Panc1 (cell line): ENCODE data around the gene IGSF11. TPM values are rescaled to one million over a fixed set of nuclear protein-coding genes. Genes with fewer than 3 reads are reported as not detected.

Source experiments
- ATAC-seq: fragments of 200-7000 bp; cut with Tn5 transposase; 2 replicates; pipeline ENCODE4 v1.9.1; 2020; ENCODE audit warnings: mild to moderate bottlenecking, moderate library complexity
- BruUV-seq: library from RNA; stranded (reverse); fragments of 400-500 nt; replicated peaks from 2 replicates; lab custom pipeline; 2021; lab: Mats Ljungman, UMichigan
- CTCF ChIA-PET: fragments of 300-600 bp; sonication (Branson Sonifier 250); formaldehyde crosslinking; loops from one replicate; lab custom pipeline; 2022; ENCODE audit warnings: antibody characterized with exemption; lab: Charles Lee
- POLR2A ChIA-PET: fragments of 300-600 bp; sonication (Branson Sonifier 250); formaldehyde crosslinking; loops from one replicate; lab custom pipeline; 2022; ENCODE audit warnings: antibody characterized with exemption; lab: Charles Lee
- DNase-seq: peaks from one replicate; pipeline ENCODE4 v3.0.0-alpha.2; 2010; ENCODE audit warnings: low read depth, low spot score
- H3K27ac ChIP-seq: 2 replicates; pipeline ENCODE4 v1.5.1; 2011; ENCODE audit warnings: mild to moderate bottlenecking, low read length, inconsistent platforms
- H3K27me3 ChIP-seq: fragments of 200-500 bp; sonication (Bioruptor generic); 2 replicates; pipeline ENCODE4 v1.6.0; 2014; ENCODE audit warnings: low read length, inconsistent platforms; ENCODE audit not compliant: control insufficient read depth, insufficient read depth
- H3K36me3 ChIP-seq: fragments of 200-500 bp; sonication (Bioruptor generic); 2 replicates; pipeline ENCODE4 v1.5.1; 2014; ENCODE audit warnings: inconsistent platforms, mild to moderate bottlenecking, low read length, moderate library complexity; ENCODE audit not compliant: control insufficient read depth, insufficient read depth
- H3K4me1 ChIP-seq: 2 replicates; pipeline ENCODE4 v1.5.1; 2011; ENCODE audit warnings: inconsistent platforms, mild to moderate bottlenecking, low read length, moderate library complexity; ENCODE audit not compliant: control insufficient read depth, insufficient read depth
- H3K4me3 ChIP-seq, 2 experiments: 2 replicates each; pipeline ENCODE4 v1.5.1; 2011 to 2012; ENCODE audit warnings: low read depth in 2 of 2, low read length in 2 of 2, mild to moderate bottlenecking in 2 of 2, inconsistent platforms in 1 of 2, moderate library complexity in 1 of 2
- H3K9me3 ChIP-seq: fragments of 200-500 bp; sonication (Bioruptor generic); 2 replicates; pipeline ENCODE4 v1.5.1; 2014; ENCODE audit warnings: low read depth, mild to moderate bottlenecking, inconsistent platforms, low read length, moderate library complexity; ENCODE audit not compliant: control insufficient read depth, insufficient read depth
- CTCF ChIP-seq: fragments of 450-650 bp; IDR thresholded peaks from 2 replicates; pipeline ENCODE4 v1.5.1; 2017; ENCODE audit warnings: mild to moderate bottlenecking
- POLR2AphosphoS5 ChIP-seq: IDR thresholded peaks from 2 replicates; pipeline ENCODE4 v1.6.1; 2012; ENCODE audit warnings: mild to moderate bottlenecking, low read depth, low read length, moderate library complexity
- REST ChIP-seq, 2 experiments: IDR thresholded peaks; 2 replicates each; pipeline ENCODE4 v1.6.1; 2011 to 2012; ENCODE audit warnings: low read depth in 2 of 2, control low read depth in 1 of 2, low read length in 1 of 2, mild to moderate bottlenecking in 1 of 2, moderate library complexity in 1 of 2; ENCODE audit not compliant: insufficient read depth in 1 of 2
- SIN3A ChIP-seq: IDR thresholded peaks from 2 replicates; pipeline ENCODE4 v1.6.1; 2012; ENCODE audit warnings: low read depth, mild to moderate bottlenecking, low read length, moderate library complexity, borderline replicate concordance; ENCODE audit not compliant: insufficient read depth
- TCF7L2 ChIP-seq: IDR thresholded peaks from 2 replicates; pipeline ENCODE4 v1.6.1; 2011; ENCODE audit warnings: mild to moderate bottlenecking, low read depth, low read length, inconsistent platforms
- in situ Hi-C: cut with HindIII; loops from 2 replicates; pipeline ENCODE4 v1.10.0; 2016; ENCODE audit warnings: low sequenced_read_pairs, low pct_unique_long_range_greater_than_20kb
- intact Hi-C: fragments of 100-400 bp; cut with micrococcal nuclease; formaldehyde crosslinking; loops from one replicate; pipeline ENCODE4 v1.10.0; 2022; ENCODE audit not compliant: unreplicated experiment
- total RNA-seq: library from RNA; stranded (reverse); gene quantifications from one replicate; pipeline ENCODE4 v1.2.1, GENCODE V29; 2021; ENCODE audit not compliant: unreplicated experiment

Gene IGSF11
- total RNA-seq, 1 experiment from 2014 or later = 0.33 TPM

- intact Hi-C loops = no loop called here
- no peak for TF ChIP-seq REST (IDR thresholded peaks at IDR 0.05; ENCODE audit: insufficient read depth in 1 of 2, low read depth in 2 of 2, low read length in 1 of 2)
- BruUV-seq = no TSS peak
- POLR2A ChIA-PET = no interaction called here
- in situ Hi-C loops = no loop called here
- Histone ChIP-seq H3K9me3 (no peaks in the 10 kb centered on the region), H3K36me3 (no peaks in the 10 kb centered on the region), H3K27me3 (peaks cover 2% of the 10 kb centered on the region; the same call in 1 of the 2 replicates), H3K4me3 (no peak overlapping the region), H3K27ac (no peak overlapping the region), H3K4me1 (no peaks in the 10 kb centered on the region)
- DNase-seq = no peak
- CTCF ChIA-PET = no interaction called here
- no peak for ATAC-seq
Observed at GRCh38 chr3:118991775-118992174, 42.9 kb downstream of the IGSF11 start.

GRCh38 chr3:118990823-118991560 lies 43.7 kb downstream of the IGSF11 start:
- no peak for TF ChIP-seq SIN3A
- intact Hi-C loops = no loop called here
- peaks cover 2% of the 10 kb centered on the region; the same call in 1 of the 2 replicates for H3K27me3 ChIP-seq
- H3K9me3 ChIP-seq = no peaks in the 10 kb centered on the region
- in situ Hi-C loops = no loop called here
- ATAC-seq (no peak), DNase-seq (no peak)
- H3K27ac ChIP-seq = no peak overlapping the region
- ChIA-PET POLR2A (no interaction called here), CTCF (no interaction called here)
- H3K4me1 ChIP-seq = no peaks in the 10 kb centered on the region
- no TSS peak for BruUV-seq
- H3K4me3 ChIP-seq = no peak overlapping the region
- no peaks in the 10 kb centered on the region for H3K36me3 ChIP-seq

- Histone ChIP-seq H3K36me3 (no peaks in the 10 kb centered on the region), H3K9me3 (no peaks in the 10 kb centered on the region), H3K27me3 (peaks cover 5% of the 10 kb centered on the region; the same call in 1 of the 2 replicates), H3K27ac (no peak overlapping the region), H3K4me3 (no peak overlapping the region), H3K4me1 (no peaks in the 10 kb centered on the region)
- ATAC-seq = no peak
- ChIA-PET CTCF (no interaction called here), POLR2A (no interaction called here)
- DNase-seq = no peak
- in situ Hi-C loops = no loop called here
- intact Hi-C loops = no loop called here
- no TSS peak for BruUV-seq
- no peak for TF ChIP-seq SIN3A
- no peak for TF ChIP-seq CTCF
- TF ChIP-seq POLR2AphosphoS5 = no peak
- TF ChIP-seq REST (IDR thresholded peaks at IDR 0.05; ENCODE audit: insufficient read depth in 1 of 2, low read depth in 2 of 2, low read length in 1 of 2) = no peak
- TF ChIP-seq TCF7L2 = no peak
Observed at GRCh38 chr3:118988198-118989130, 46.2 kb downstream of the IGSF11 start.
